HG03354 (cell line): Measurements from ENCODE around the gene CASD1.
A peak's percentile ranks its signal among the peaks of the same experiment; 100 is the strongest.

Experiments
- ATAC-seq: cut with Tn5 transposase; IDR thresholded peaks from one replicate; pipeline ENCODE4 v1.9.1; 2021; ENCODE audit warnings: mild to moderate bottlenecking; ENCODE audit not compliant: unreplicated experiment, poor library complexity, severe bottlenecking

Gene CASD1

DNA sequence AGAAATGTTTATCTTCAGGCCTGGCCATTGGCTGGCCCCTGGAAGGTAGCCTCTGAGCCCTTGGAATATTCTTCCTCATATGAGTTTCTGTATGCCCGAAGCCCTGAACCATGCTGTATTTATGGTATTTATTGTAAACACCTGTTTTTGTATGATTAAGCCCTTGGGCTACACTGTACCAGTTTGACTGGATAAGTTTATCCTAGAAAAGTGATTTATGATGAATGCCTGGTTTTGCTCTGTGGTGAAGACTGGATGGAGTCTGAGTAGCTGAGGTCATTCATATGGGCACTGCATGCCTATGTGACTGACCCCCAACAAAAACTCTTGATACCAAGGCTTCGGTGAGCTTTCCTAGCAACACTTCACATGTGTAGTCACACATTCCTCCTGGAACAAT, 66.7 kb downstream of the CASD1 start:
- no peak for ATAC-seq

- ATAC-seq: no peak
Measured at GRCh38 chr7:94577357-94577756, 67.7 kb downstream of the CASD1 start.

GRCh38 chr7:94578614-94579013, 69.0 kb downstream of the CASD1 start:
- no peak for ATAC-seq

- ATAC-seq: no peak
Measured at GRCh38 chr7:94579470-94579869, 69.9 kb downstream of the CASD1 start.

- no peak for ATAC-seq
Measured at GRCh38 chr7:94580601-94581000, 71.0 kb downstream of the CASD1 start.

DNA sequence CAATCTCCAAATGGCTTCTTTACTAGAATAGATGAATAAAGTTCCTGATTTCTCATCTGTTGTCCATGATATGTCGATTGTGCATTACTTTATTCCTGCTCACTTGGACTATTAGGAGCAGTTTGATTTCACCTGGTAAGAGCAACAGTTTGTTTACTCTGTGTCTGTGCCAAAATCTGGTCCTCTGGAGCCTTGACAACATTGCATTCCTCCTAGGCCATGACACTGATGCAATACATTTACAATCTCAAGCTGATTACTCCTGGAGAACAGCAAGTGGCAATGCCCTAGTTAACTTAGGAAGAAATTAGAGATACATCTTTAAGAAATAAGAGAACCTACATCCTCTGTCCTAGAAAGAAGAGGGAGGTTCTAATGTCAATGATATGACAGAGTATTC, 74.5 kb downstream of the CASD1 start:
- ATAC-seq: no peak

DNA sequence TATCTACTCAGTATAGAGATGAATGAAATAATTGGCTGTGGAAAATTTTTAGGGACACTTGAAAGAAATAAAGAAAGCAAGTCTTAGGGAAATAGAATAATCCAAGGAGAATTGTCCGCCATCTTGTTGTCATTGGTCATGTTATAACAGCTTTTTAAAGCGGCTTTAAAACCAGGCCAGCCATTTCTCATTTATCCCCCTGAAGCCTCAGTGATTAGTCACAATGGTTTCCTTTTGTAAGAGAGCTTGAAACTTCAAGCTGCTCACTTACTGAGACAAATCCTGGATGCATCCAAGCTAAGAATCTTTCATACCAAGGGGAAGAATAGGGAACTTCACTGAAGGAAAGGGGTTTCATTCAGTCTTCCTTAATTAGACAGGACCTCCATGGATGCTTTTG, 78.5 kb downstream of the CASD1 start:
- ATAC-seq: no peak

GRCh38 chr7:94590526-94591162, 81.0 kb downstream of the CASD1 start:
- ATAC-seq: no peak

DNA sequence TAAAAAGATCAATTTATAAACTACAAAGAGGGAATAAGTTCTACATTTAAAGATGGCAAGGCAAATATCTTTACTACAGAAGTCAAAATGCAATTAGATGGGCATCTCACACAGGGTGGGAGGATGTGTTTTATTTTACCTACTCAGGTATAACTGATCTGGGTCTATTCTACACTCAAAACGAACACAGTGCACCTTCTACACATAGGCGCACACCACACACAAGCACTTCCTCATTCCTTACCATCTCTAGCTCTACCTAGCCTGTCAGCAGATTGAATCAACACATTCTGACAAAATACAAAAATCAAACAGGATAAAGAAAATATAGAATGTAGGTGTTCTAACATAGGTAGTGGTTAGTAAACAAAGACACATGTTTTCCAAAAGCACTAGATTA, 81.6 kb downstream of the CASD1 start:
- peak; percentile 78 for ATAC-seq

DNA sequence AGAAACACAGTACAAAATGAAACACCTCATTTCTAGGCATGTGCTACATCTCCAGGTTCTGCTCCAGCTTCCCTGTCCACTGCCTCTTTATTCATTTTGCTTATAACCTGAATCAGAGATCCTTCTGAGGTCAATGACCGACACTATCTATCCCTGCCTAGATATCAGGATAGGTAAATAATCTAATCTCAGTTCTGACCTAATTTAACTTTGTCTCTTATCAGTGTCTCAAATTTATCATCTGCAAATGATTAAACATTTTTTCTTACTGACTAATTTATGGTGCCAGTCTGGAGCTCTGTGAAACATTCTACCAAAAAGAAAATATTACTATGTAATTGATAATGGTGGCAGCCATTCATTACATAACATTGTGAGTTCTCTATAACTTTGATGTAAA, 85.3 kb downstream of the CASD1 start:
- ATAC-seq: no peak

GRCh38 chr7:94595717-94596116, 86.1 kb downstream of the CASD1 start:
- no peak for ATAC-seq

- no peak for ATAC-seq
Measured at GRCh38 chr7:94600267-94600666, 90.7 kb downstream of the CASD1 start.

- ATAC-seq: no peak
Measured at GRCh38 chr7:94602181-94602580, 92.6 kb downstream of the CASD1 start.

DNA sequence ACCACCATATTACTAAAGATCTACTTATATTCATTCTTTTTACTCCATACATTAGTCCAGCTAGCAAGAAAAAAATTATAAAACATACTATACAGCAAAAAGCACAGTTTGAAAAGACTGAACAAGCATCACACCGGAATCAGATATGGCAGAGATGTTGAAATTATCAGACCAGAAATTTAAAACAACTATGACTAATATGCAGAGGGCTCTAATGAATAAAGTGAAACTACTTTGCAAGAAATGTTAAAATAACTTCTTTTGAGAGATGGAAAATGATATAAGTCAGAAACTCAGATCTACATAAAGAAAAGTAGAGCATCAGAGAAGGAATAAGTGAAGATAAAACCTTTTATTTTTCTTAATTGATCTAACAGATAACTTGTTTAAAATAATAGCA, 95.4 kb downstream of the CASD1 start:
- peak; percentile 67 for ATAC-seq
